ENCODE measurements around the gene AQP5.

The AQP5 gene

DNA sequence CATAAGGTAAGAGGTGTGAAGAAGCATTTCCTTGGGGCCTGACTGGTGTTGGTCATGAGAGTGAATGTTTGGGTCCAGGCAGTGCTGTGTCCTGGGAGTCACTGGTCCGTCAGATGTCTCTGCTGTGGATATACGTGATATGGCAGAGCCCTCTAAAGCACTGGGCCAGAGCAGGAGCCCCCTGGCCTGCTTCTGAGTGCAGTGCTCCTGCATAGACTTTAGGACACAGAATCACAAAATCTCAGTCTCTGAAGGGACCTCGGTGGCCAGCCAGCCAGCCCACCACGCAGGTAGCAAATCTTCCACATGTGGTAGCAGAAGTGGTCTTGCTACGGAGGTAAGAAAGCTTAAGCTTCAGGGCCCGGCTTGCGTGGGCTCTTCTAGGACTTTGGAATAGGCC is 29.6 kb upstream of the AQP5 start:
- DNase-seq, result no peak

DNA sequence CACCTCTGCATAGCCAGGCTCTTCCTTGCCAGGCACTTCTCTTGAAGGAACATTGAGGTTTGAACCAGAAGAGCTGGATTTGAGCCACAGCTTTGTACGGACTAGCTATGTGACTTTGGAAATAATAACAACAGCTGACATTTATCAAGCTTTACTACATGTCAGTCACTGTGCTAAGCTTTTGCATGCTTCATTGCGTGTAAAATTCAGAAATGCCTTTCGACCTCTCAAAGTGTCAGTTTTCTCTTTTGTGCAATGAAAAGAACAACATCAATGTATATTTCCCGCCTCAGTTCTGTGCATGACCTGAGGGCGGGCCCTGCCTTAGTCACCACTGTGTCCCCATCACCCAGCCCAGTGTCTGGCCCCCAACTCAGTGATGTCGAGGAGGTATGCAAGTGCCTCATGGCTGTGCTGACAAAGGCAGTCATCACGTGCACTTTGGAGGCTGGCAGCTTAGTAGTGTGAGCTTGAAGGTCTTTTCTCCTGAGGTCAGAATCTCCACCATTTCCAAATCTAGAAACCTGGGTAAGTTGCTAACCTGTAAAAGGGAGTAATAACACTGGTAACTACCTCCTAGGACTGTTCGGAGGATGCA is 29.0 kb upstream of the AQP5 start:
- no peak for DNase-seq

DNA sequence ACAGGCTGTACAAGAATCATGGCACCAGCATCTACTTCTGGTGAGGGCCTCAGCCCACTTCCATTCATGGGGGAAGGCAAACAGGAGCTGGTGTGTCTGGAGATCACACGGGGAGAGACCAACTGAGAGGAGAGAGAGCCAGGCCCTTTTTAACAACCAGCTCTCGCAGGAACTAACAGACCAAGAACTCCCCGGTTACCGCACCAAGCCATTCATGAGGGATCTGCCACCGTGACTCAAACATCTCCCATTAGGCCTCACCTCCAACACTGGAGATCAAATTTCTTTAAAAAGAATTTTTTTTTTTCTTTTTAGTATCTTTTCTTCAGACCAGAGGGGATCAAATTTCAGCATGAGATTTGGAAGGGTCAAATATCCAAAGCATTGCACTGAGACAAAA is 27.9 kb upstream of the AQP5 start:
- no peak for DNase-seq

DNA sequence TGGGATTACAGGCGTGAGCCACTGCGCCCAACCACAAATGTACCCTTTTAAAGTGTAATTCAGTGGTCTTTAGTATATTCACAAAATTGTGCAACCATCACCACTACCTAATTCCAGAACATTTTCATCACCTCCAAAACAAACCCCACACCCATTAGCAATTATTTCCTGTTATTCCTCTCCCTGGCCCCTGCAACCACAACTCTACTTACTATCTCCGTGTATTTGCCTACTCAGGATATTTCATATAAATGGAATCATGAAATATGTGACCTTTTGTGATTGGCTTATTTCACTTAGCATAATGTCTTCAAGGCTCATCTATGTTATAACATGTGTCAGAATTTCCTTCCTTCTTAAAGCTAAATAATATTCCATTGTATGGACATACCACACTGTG is 27.2 kb upstream of the AQP5 start:
- no peak for DNase-seq

DNA sequence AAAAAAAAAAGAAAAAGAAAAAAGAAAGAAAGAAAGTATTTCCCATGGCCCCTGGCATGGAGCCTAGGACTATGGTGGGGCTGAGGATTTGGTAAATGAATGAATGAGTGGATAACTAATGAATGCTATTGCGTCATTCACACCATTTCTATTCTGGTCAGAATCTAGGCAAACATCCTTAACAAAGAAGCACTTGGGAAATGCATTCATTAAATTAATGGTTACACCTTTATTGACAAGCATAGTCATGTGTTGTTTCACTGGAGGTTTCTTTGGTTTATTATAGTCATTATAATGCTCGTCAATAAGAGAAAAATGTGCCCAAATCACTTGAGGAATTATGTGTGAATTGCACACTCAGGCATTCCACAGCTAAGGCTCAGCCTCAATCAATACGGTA is 24.7 kb upstream of the AQP5 start:
- no peak for DNase-seq

DNA sequence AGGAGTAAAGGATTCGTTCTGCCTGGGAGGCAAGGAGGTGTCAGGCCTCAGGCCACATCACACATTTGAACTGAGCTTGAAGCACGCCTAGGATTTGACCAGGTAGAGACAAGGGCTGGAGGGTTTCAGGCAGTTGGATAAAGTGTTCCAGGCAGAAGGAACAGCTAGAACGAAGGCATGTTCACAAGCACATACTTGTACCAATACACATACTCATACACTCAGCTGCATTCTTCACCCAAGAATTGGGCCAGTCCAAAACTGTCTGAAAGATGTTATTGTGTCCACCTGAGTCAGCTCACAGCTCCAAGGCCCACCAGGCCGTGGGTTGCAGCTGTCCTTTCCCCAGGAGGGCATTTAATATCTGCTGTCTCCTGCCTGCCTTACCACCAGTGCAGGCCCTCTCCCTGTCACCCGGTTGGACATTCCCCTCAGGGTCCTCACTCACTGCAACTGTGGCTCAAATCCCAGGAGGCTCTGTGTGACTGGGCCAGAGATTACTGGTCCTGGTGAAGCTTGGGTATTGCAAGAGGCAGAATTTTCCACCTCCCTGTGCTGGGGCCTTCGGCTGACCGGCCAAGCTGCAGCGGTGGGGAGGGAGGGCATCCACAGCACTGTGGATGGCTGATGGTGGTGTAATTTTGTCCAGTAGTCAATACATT is 23.9 kb upstream of the AQP5 start:
- DNase-seq, result no peak

DNA sequence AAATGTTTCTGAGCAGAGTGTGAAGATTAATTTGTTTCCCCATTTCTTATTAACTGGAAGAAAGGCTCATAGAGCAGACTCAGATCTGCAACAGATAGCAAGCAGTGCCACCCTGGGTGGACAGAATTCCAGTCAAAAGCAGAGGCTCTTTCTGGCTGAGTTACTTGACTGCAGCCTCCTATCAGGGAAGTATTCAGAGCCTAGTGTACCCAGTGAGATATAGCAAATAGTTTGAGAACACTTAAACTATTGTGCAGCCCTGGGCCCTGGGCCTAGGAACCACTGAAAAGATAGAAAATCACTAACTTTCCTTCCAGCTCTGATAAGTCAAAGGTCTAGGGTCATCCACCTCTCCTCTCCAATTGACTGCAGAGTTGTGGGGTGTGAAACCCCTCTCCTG is 22.4 kb upstream of the AQP5 start:
- DNase-seq, result no peak

DNA sequence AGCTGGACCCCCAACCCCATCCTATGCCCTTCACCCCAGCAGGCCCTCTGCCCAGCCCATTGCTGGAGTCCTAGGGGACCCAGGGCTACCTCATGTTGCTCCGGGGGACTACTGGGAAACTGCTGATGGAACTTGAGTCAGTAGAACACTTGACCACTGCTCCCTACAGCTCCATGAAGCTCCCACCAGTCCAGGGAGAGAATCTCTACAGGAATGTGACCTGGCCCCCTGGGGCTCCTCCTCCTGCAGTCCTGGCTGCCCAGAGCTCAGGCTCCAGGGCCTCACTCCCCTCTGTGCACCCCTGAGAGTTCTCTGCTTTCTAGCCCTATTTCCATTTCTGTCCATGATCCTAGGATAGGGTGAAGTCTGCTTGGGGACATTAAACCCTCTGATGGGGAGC is 22.0 kb upstream of the AQP5 start:
- DNase-seq, result no peak

DNA sequence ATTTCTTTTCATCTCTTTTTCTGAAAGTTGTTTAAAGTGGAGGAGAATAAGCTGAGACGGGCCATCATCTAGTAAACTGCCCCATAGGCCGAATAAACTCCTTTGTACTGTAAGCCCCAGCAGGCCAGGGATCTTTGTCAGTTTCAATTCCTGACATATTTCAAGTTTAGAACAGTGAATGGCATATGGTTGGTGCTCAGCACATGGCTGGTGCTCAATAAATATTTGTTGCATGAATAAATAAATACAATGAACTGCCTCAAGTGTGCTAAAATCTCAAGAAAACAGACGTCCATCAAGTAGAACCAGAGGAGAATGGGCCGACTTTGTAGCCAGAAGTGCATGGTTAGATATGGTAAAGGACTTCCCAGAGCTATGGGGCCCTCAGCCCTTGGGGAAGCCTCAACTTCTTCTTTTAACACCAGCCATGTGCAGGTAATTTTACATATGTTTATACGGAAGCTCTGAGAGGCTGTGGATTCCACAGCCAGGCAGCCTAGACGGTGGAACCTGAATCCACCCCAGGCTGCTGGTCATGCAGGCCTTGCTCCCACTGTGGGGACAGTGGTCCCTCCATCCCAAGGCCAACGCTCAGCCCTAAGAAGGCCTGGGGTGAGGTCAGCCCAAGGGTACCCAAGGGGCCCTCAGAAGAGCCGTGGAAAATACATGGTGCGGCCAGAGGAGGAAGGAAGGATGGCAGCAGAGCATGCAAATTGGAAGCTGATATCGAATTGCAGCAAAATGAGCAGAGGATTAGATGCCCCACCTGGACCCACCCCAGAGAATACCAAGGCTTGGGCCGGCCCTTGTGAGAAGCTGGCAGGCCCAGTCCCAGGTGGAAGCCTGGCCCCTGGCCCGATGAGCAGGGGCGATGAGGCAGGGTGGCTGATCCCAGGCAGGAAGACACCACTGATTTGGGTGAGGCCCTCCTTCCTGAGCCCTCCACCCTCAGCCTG is 19.8 kb upstream of the AQP5 start:
- no peak for DNase-seq

DNA sequence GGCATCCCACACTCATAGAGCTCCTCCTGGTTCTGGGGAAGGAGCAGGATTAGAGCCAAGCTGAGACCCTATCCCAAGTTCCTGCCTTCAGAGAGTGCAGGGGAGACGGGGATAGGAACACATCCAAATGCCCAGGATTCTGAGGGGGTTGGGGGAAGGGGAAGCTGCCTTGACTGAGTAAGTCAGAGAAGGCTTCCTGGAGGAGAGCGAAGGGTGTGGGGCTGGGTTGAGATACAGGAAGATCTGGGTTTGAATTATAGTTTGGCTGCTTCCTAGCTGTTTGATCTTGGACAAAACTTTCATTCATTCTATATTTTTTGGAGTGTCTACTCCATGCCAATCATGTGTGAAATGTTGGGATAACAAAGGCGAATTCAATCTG is 19.2 kb upstream of the AQP5 start:
- DNase-seq, result no peak

DNA sequence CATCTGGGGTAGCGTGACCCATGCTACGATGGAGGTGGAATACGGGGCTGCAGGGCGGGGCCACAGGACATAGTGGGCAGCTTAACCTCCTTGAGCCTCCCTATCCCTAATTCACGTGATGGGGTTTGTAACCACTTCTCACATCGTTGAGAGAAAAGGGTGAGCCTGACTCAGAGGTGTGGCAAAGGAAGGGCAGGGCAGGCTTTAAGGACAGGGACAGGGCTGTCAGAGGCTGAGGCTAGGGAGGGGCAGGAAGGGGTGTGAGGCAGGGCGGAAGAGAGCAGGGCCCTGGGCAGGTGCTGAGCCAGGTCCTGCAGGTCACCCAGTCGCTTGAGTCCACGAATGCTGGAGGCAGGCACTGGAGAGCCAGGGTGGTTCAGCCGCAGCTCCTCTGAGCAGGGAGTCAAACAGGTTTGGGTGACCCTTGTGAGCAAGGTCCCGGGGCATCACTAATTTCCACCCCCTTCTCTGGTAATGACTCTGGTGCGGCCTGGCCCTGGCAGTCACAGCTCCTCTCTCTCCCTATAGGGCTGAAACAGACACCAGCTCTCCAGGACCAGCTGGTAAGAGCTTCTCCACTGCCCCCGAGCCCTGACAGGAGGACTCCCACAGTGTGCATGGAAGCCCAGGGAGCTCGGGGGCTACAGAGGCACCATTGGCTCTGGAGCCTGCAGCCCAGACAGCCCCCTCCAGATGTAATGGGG is 18.6 kb upstream of the AQP5 start:
- DNase-seq, result no peak

DNA sequence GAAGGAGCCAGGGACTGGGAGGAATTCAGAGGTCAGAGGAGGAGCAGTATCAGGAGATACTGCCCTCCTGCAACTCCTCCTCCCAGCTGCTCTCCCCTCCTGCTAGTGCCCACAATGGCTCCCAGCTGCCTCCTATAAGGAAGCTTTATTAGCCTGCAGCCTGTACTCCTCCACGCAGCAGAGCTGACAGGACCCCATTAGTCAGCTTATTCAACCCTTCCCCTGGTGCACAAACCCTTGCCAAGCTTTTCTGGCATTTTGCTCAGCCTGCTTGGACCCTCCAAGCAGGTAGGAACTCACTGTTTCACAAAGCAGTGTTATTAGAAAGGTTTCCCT is 18.1 kb upstream of the AQP5 start:
- DNase-seq, result no peak

DNA sequence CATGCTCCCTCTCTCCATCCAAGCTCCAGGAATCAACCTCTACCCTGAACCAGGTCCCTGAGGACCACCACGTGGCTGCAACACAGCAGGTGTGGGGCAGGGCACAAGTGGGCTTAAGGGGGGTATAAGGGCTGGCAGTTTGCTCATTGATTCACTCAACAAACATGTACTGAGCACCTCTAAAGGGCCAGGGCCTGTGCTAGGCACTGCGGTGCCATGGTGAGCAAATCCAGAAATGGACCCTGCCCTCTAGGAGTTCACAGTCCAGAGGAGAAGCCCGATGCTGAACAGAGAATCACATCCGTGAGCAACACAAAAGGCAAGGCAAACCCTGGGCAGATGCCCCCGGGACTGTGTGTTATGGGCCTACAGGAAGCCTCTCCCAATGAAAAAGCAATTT is 17.6 kb upstream of the AQP5 start:
- DNase-seq, result no peak

DNA sequence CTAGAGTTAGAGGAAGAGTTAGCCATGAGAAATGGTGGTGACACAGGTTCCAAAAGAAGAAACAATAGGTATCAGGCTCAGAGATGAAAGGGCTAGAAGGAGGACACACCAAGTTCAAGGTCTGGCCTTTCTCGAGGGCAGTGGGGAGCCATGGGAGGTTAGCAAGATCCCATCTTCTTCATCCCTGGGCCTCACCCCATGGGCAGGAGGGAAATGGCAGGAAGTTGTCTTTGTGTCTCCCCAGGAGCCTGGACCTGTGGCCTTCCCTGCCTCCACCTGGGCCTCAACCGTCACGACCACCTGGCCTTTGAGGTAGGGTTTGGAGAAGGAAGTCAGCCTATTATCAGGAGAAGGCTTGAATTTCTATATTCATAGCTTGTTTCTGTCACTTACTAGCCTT is 17.0 kb upstream of the AQP5 start:
- no peak for DNase-seq

DNA sequence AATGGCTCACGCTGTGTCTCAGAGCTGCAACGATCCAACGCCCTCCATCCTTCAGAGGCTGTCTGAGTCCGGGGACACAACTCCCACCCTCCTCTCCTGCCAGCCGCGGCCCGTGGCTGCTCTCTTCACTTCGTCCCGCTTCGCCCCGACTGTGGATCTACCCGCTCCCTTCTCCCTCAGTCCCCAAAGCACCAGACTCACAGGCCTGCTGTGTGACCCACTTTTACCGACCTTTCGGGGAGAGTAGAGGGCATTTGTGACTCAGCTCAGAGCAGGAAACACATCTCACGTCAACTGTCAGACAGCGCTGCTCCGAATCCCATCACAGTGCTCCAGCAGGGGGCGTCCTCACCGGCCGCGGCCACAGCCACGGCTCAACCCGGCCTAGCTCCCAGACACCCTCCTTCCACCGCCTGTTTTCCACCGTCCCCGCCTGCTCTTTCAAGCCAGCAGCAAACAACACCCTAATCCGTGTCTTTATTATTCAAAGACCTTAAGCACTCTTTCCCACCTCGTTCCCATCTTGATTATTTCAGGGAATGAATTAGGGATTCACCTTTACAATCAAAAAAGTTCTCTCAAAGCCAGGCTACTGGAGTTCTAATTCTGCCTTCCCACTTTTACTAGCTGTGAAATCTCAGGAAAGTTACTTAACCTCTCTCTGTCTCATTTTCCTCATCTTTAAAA is 16.1 kb upstream of the AQP5 start:
- DNase-seq, result peak in 51 of 56 donors; percentile 12 to 85 (median 55)

DNA sequence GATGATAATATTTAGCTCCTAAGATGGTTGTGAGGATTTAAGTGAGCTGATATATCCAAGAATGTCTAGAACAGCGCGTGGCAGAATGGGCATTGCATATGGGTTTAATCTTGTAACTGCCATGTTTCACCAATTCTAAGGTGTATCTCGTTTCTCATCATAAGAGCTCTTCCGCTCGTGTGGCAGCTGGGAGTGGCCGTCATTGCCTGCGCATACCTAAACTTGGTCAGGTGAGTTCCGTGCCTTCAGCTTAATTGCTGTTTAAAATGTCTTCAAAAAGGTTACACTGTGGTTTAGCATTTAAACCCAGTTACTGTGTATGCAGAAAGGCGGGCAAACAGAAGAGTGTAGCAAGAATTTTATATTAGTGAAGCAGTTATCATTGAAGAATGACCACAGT is 15.6 kb upstream of the AQP5 start:
- no peak for DNase-seq

DNA sequence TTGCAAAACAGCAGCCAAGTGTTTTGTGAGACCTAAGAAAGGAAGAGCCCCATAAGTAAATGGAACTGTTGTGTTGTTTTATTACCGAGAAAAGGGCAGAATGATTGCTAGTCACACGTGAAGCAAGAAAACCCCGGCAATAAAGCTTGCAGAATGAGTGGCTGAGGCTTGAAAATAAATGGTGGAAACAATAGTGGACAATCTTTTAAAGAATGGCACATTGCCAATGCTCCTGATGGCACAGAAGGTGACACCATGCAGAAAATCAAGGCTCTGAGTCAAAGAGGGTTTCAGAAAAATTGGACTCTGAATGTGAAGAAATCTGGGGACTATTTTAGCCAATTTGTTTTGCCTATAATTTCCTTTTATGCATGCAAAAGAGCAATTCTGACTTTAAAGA is 15.2 kb upstream of the AQP5 start:
- no peak for DNase-seq

DNA sequence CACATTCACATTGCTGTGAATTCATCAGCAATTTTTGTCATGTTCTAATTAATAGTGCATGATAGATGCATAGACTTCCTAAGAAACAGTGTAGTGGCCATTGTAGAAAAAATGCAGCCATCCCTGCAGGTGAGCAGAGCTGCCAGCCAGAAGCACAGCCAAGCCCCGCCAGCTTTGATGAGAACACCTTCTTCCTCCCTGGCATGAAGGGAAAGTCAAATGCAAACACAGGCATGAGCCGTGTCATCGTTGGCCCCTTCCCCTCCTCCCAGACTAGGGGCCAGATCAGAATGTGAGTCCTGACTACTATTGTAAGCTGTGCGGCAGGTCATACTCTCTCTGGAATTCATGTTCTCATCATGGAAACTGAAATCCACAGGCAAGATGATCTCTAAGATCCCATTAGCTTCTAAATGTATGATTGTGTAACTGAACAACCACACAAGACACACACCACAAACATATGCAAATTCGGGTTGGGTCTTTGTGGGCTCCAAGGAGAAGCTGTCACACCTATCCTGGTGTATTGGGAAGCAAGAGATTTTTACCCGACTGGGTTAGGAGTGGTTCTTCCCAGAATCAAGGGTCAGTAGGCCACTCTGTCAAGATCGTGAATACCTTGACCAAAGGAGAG is 14.0 kb upstream of the AQP5 start:
- DNase-seq, result no peak

DNA sequence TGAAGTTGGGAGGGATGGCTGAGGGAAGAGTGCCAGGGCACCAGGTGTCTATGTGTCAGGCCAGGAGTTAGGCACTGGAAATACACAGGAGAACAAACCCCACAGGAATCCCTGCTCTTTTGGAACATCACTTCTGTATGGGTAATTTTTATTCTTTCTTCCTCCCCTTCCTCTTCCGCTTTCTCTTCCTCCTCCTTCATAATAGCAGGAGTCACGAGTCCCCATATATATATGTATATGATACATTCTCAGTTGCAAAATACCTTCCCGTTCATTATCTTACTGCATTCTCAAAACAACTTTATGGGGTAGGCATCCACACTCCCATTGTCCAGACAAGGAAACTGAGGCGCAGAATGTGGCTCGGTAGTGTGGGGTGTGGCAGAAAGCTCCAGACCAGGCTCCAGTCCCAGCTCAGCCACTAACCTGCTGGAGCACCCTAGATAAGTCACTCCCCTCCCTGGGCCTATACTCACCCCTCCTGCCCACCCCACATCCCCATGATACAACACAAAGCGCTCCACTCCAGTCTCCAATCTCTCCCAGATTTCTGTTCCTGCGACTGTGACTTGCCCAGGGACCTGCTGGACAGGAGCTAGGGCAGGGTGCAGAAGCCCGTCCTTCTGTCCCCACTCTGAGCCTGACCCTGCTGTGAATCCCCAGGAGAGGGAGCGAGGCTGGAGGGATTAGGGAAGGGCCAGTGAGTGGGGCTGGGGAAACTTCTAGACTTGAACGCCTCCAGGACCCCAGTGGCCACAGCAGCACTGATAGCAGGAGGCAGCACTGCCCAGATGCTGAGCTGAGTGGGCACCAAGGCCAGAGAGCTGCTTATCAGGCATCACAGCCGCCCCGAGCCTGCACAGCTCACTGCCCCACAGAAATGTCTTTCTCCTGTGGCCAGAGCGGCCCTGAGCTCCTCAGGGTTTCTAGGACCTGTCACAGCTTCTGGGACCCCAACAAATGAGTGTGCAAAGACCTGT is 12.5 kb upstream of the AQP5 start:
- DNase-seq, result no peak

DNA sequence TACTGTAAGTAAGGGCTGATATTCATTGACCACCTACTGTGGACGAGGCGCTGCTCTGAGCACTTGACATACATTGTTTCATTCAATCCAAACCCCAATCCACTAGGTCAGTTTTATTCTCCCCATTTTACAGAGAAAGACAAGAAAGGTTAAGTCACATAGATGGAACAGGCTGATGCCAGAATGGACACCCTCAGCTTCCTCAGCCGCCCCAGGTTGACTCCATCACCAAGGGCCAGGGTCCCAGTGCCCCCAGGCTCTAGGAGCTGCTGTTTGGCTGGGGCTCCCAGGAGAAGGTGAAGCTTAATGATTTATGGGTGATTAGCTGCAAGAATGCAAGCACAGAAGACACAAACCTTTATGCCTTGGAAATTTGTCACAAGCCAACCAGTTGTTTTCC is 11.8 kb upstream of the AQP5 start:
- DNase-seq, result no peak

Data from amygdala (tissue), 56 donors.